Adrenal gland (tissue), 12 donors: ENCODE measurements around the gene TLNRD1. TPM values are rescaled to one million over a fixed set of nuclear protein-coding genes. Genes with fewer than 3 reads are reported as not detected.
A peak's percentile ranks its signal among the peaks of the same experiment; 100 is the strongest.

ENCODE experiments used
- DNase-seq, 7 donors: peaks; one replicate each; pipeline ENCODE4 v3.0.0-alpha.2; 2019 to 2020
- H3K27ac ChIP-seq, 5 donors: fragments of 200-600 bp; sonication (generic) in 4 of 5; 1 replicate in 3 of 5; 2 replicates in 2 of 5; pipeline versions ENCODE4 v1.5.1 to v1.8.0; 2016 to 2020; ENCODE audit warnings: mild to moderate bottlenecking in 1 of 5
- H3K27me3 ChIP-seq: fragments of 200-600 bp; 2 replicates; pipeline ENCODE4 v1.8.0; 2021
- H3K36me3 ChIP-seq, 2 donors: fragments of 200-600 bp; replicated peaks in 1 of 2; 1 replicate in 1 of 2; 2 replicates in 1 of 2; pipeline versions ENCODE4 v1.5.1 to v1.8.0; 2018 to 2022
- H3K4me1 ChIP-seq, 2 donors: fragments of 200-600 bp; replicated peaks in 1 of 2; 1 replicate in 1 of 2; 2 replicates in 1 of 2; pipeline versions ENCODE4 v1.5.1 to v1.8.0; 2018 to 2021
- H3K4me3 ChIP-seq, 4 donors: fragments of 200-600 bp; sonication (generic) in 3 of 4; one replicate each; pipeline ENCODE4 v1.5.1; 2016 to 2018
- H3K9me3 ChIP-seq, 3 donors: fragments of 200-600 bp; sonication (generic) in 1 of 3; replicated peaks in 1 of 3; 1 replicate in 2 of 3; 2 replicates in 1 of 3; pipeline versions ENCODE4 v1.5.1 to v1.8.0; 2016 to 2021
- CTCF ChIP-seq, 6 experiments: fragments of 450-650 bp in 4 of 6; fragments of 200-600 bp in 2 of 6; sonication (generic) in 1 of 6; IDR thresholded peaks; 1 replicate in 5 of 6; 2 replicates in 1 of 6; pipeline versions ENCODE4 v1.5.1 to v1.8.0; 2016 to 2021; ENCODE audit warnings: antibody characterized with exemption in 6 of 6, mild to moderate bottlenecking in 2 of 6, moderate library complexity in 1 of 6
- POLR2A ChIP-seq, 2 donors: fragments of 450-650 bp; IDR thresholded peaks; one replicate each; pipeline ENCODE4 v1.6.1; 2017; ENCODE audit warnings: antibody characterized with exemption in 2 of 2, mild to moderate bottlenecking in 2 of 2, moderate library complexity in 1 of 2
- WGBS, 4 donors: extraction: QIAGEN DNeasy Blood & Tissue Kit in 2 of 4; methylation state at CpG; one replicate each; pipeline versions ENCODE4 v1.1.5 to v1.1.7; 2013 to 2017; 5-methylcytosine and 5-hydroxymethylcytosine counted together
- intact Hi-C, 2 donors: fragments of 100-400 bp; cut with DNase I; formaldehyde crosslinking; loops; one replicate each; pipeline versions ENCODE4 v1.14.1 to v1.15.0; 2022 to 2023
- polyA plus RNA-seq, 3 donors: library from polyadenylated mRNA; stranded (reverse); fragments of 200-250 nt in 2 of 3; fragments of 350-450 nt in 1 of 3; fragmentation: Illumina TruSeq in 1 of 3; extraction: RNeasy Lipid Tissue Mini Kit (QIAGEN cat#74804) in 1 of 3; gene quantifications; one replicate each; pipeline ENCODE4 v1.2.3, GENCODE V29; 2013 to 2014
- total RNA-seq, 9 donors: library from RNA; depleted of rRNA in 4 of 9; stranded (reverse); fragments of >200 nt in 4 of 9; fragments of 120-200 nt in 1 of 9; fragmentation: NEBNext Ultra II Directional in 1 of 9; extraction: Animal tissue kit (Norgen Biotek cat#: 25700) in 1 of 9; gene quantifications; one replicate each; pipeline versions ENCODE4 v1.1.0 to v1.2.4, GENCODE V29; 2013 to 2023
- donor health status: healthy with polysubstance abuse.
- donor health status: Bipolar disorder and iron deficiency.
- donor health status: DM: yes; HTN: yes; CAD: no.
- donor health status: DM: no; HTN: no; CAD: no.
- donor health status: DM: no; HTN: no; CAD: no.
- donor health status: DM: yes; HTN: yes; CAD: no.

The TLNRD1 gene
- total and polyA plus RNA-seq, 12 donors = 4.3 to 30.8 (median 19.1) TPM

GRCh38 chr15:80997692-80998091, 3.0 kb upstream of the TLNRD1 start:
- WGBS, 4 donors = 91 to 100% (median 98%) methylated on average over 1 of the region's 1 CpG

GRCh38 chr15:80998251-80998650, 2.5 kb upstream of the TLNRD1 start:
- H3K4me3 ChIP-seq = no peak overlapping the region
- H3K27me3 ChIP-seq = no peaks in the 10 kb centered on the region
- H3K36me3 ChIP-seq = peaks cover 0 to 7% of the 10 kb centered on the region in 2 donors
- no peak for TF ChIP-seq POLR2A (IDR thresholded peaks at IDR 0.05)
- TF ChIP-seq CTCF (IDR thresholded peaks at IDR 0.05) = no peak
- intact Hi-C loops = loop anchor here (10.0 kb wide), 2 partner anchors 107 to 317 kb away; no protein-coding TSS in a partner anchor
- peaks cover 0 to 22% of the 10 kb centered on the region in 2 donors for H3K4me1 ChIP-seq
- no peaks in the 10 kb centered on the region for H3K9me3 ChIP-seq
- DNase-seq = no peak
- 83 to 100% (median 87%) methylated on average over 1 of the region's 1 CpG for WGBS, 4 donors
- peak overlapping the region in 1 of 5 donors; percentile 41 for H3K27ac ChIP-seq

More at GRCh38 chr15:80997692-80998091, 3.0 kb upstream of the TLNRD1 start:
- intact Hi-C loops = loop anchor here (10.0 kb wide), 2 partner anchors 107 to 317 kb away; no protein-coding TSS in a partner anchor
- Histone ChIP-seq H3K9me3 (no peaks in the 10 kb centered on the region), H3K27ac (no peak overlapping the region), H3K4me1 (peaks cover 0 to 17% of the 10 kb centered on the region in 2 donors), H3K36me3 (peaks cover 0 to 1% of the 10 kb centered on the region in 2 donors), H3K27me3 (no peaks in the 10 kb centered on the region), H3K4me3 (no peak overlapping the region)
- DNase-seq = no peak
- TF ChIP-seq CTCF (IDR thresholded peaks at IDR 0.05) = no peak
- no peak for TF ChIP-seq POLR2A (IDR thresholded peaks at IDR 0.05)

DNA sequence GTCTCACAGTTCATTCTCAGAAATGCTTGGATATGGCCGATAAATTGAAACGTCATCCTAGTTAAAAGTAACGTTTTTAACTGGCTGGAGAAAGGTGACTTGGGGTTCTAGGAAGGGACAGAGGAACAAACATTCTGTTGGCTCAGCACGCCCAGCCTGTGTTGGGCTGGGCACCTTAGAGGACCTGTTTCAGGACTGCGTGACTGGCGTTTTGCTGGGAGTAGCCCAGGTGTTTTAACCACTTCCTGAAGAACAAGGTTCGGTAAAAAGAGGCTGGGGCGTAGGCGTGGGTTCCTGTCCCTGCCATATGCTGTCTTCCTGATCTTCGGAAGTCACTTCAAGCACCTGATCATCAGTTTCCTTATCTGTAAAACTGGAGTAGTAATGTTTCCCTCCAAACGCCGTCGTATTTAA, 1.1 kb upstream of the TLNRD1 start:
- Histone ChIP-seq H3K4me1 (peaks cover 4 to 35% of the 10 kb centered on the region in 2 donors), H3K4me3 (peak overlapping the region in 1 of 4 donors; percentile 98), H3K36me3 (peaks cover 0 to 9% of the 10 kb centered on the region in 2 donors), H3K27ac (peak overlapping the region in 2 of 5 donors; percentile 99), H3K9me3 (no peaks in the 10 kb centered on the region), H3K27me3 (no peaks in the 10 kb centered on the region)
- 66 to 73% (median 70%) methylated on average over 13 of the region's 13 CpGs for WGBS, 4 donors
- no peak for DNase-seq
- TF ChIP-seq POLR2A (IDR thresholded peaks at IDR 0.05) (no peak), CTCF (IDR thresholded peaks at IDR 0.05) (no peak)
- intact Hi-C loops = loop anchor here (10.0 kb wide), 2 partner anchors 105 to 315 kb away; no protein-coding TSS in a partner anchor

GRCh38 chr15:81000144-81000623, 539 bp upstream of the TLNRD1 start:
- Histone ChIP-seq H3K4me1 (peaks cover 4 to 41% of the 10 kb centered on the region in 2 donors), H3K4me3 (peak overlapping the region; percentile 32 to 98 (median 63)), H3K9me3 (no peaks in the 10 kb centered on the region), H3K27ac (peak overlapping the region; percentile 32 to 99 (median 93)), H3K27me3 (no peaks in the 10 kb centered on the region), H3K36me3 (peaks cover 0 to 9% of the 10 kb centered on the region in 2 donors)
- peak in 1 of 7 donors; percentile 14 for DNase-seq
- 11 to 12% (median 11%) methylated on average over 16 to 21 of the region's 21 CpGs for WGBS, 4 donors
- TF ChIP-seq CTCF (IDR thresholded peaks at IDR 0.05) (no peak), POLR2A (IDR thresholded peaks at IDR 0.05) (no peak)
- intact Hi-C loops = loop anchor here in 1 of 2 donors (10.0 kb wide), 1 partner anchor 105 kb away; no protein-coding TSS in a partner anchor
